Type B pancreatic cell (in vitro differentiated cells): ENCODE results near the gene PRICKLE1. TPM values are rescaled to one million over a fixed set of nuclear protein-coding genes. Genes with fewer than 3 reads are reported as not detected.

Source experiments
- DNase-seq: peaks from one replicate; pipeline ENCODE4 v3.0.0; 2021; ENCODE audit warnings: mixed read lengths; ENCODE audit not compliant: unreplicated experiment; ENCODE audit errors: extremely low spot score
- H3K27ac Mint-ChIP-seq: 2 replicates; pipeline ENCODE4 v1.8.0; 2021; ENCODE audit warnings: mild to moderate bottlenecking, mixed read lengths
- H3K27me3 Mint-ChIP-seq: 2 replicates; pipeline ENCODE4 v1.8.0; 2021; ENCODE audit warnings: mixed read lengths
- H3K36me3 Mint-ChIP-seq: 2 replicates; pipeline ENCODE4 v1.8.0; 2021; ENCODE audit warnings: mixed read lengths
- H3K4me1 Mint-ChIP-seq: one replicate; pipeline ENCODE4 v1.8.0; 2021; ENCODE audit warnings: mixed read lengths; ENCODE audit not compliant: unreplicated experiment
- H3K4me3 Mint-ChIP-seq: 2 replicates; pipeline ENCODE4 v1.8.0; 2021; ENCODE audit warnings: mild to moderate bottlenecking, mixed read lengths
- H3K9me3 Mint-ChIP-seq: 2 replicates; pipeline ENCODE4 v1.8.0; 2021; ENCODE audit warnings: mixed read lengths
- CTCF ChIP-seq: fragments of 200-600 bp; sonication (generic); conservative IDR thresholded peaks from 2 replicates; pipeline ENCODE4 v1.5.0; 2021; ENCODE audit warnings: antibody characterized with exemption, mild to moderate bottlenecking
- total RNA-seq: library from RNA; stranded (reverse); gene quantifications from 2 replicates; pipeline ENCODE4 v1.2.1, GENCODE V29; 2021; ENCODE audit warnings: low replicate concordance

PRICKLE1 gene
- total RNA-seq, 1 donor from 2014 or later: 28.7 TPM

- Mint-ChIP-seq H3K27ac (no peak overlapping the region), H3K4me3 (no peak overlapping the region), H3K9me3 (no peaks in the 10 kb centered on the region), H3K4me1 (peaks cover 3% of the 10 kb centered on the region), H3K27me3 (no peaks in the 10 kb centered on the region), H3K36me3 (peaks cover 4% of the 10 kb centered on the region)
- DNase-seq: no peak
- TF ChIP-seq CTCF: no peak
Observed at GRCh38 chr12:42524716-42525115, 64.8 kb downstream of the PRICKLE1 start.

DNA sequence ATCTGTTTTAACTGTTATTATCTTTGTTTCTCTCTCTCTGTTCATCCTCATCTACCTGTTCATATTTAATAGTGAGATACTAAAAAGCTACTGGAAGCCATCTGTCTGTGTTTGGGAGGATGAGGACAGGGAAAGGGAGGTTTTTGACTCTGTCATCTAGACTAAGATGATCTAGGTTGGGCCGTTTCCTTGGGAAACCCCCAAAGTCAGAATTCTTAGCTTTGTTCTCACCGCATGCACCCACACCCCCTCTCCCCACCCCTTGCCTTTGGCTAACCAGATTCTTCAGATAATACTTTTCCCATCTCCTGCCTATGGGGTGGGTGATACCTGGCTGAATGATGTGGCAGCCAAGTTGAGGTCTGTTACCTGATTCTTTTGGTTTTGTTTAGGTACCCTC, 73.0 kb downstream of the PRICKLE1 start:
- DNase-seq: no peak
- Mint-ChIP-seq H3K36me3 (peaks cover 8% of the 10 kb centered on the region), H3K27ac (no peak overlapping the region), H3K4me1 (no peaks in the 10 kb centered on the region), H3K4me3 (no peak overlapping the region), H3K9me3 (peaks cover 8% of the 10 kb centered on the region), H3K27me3 (no peaks in the 10 kb centered on the region)
- no peak for TF ChIP-seq CTCF

DNA sequence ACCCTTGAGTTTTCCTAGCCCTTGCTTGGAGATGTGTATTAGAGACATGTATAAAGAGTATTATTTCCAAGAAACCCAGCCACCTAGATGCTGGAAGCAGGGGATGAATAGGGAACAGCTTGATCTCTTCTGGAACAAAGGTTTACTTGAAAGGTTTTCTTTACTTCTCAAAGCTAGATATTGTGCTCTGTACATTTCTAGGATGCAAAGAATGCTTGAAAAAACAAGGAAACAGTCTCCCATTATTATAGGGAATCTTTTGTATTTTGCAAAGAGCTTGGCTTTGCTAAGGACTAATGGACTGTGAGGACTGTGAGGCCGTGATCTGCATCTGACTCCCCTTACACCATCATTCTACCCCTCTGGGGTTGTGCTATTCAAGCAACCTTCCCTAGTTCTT, 77.9 kb downstream of the PRICKLE1 start:
- H3K27ac Mint-ChIP-seq: no peak overlapping the region
- no peaks in the 10 kb centered on the region for H3K27me3 Mint-ChIP-seq
- no peak for TF ChIP-seq CTCF
- peaks cover 15% of the 10 kb centered on the region for H3K4me1 Mint-ChIP-seq
- no peak overlapping the region for H3K4me3 Mint-ChIP-seq
- peaks cover 4% of the 10 kb centered on the region for H3K9me3 Mint-ChIP-seq
- peaks cover 4% of the 10 kb centered on the region for H3K36me3 Mint-ChIP-seq
- no peak for DNase-seq

DNA sequence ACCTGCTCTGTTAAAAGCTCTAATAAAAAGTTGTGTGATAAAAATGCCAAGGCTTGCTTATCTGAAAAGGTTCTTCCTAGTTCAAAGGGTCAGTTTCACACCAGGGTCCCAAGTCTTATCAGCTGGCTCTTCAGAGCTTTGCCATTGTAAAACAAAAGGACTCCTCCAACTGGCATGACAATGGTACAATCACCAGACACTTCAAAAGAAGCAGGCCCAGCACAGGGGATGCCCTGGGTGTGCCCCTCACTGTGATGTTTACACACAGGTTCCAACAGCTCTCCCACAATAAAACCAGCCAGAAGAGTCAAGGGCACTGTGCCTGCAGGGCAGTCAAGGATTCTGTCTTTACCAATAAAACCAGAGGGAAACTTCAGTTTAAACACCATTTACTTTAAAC, 78.7 kb downstream of the PRICKLE1 start:
- Mint-ChIP-seq H3K36me3 (no peaks in the 10 kb centered on the region), H3K27me3 (no peaks in the 10 kb centered on the region), H3K4me3 (no peak overlapping the region), H3K9me3 (no peaks in the 10 kb centered on the region), H3K4me1 (peaks cover 16% of the 10 kb centered on the region), H3K27ac (no peak overlapping the region)
- TF ChIP-seq CTCF: no peak
- no peak for DNase-seq

DNA sequence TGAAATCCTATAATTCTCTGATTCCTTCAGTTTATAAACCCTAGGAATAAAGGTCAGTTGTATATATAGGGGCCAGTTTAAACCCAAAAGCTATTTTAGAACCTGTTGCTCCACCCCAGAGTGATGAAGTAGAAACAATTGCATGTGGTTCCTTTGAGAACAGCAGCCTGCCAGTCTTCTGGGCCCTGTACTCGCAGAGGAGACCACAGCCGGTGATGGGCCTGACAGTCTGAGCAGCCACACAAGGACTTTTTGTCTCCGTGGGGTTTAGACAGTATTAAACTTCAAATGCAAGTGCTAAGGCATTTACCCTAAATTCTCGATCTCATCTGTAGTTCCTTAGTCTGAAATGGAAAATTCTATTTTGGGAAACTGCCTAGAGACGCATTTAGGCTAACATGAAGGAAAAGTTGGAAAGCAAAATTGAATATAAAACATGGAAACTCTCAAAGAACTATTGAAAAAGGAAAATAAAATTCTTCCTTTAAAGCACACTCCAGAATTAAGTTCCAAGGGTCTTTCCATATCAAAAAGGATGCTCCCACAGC, 80.6 kb downstream of the PRICKLE1 start:
- H3K27ac Mint-ChIP-seq: no peak overlapping the region
- DNase-seq: no peak

More for the DNA sequence above, 80.6 kb downstream of the PRICKLE1 start:
- H3K4me3 Mint-ChIP-seq: no peak overlapping the region
- no peaks in the 10 kb centered on the region for H3K27me3 Mint-ChIP-seq
- no peak for TF ChIP-seq CTCF
- no peaks in the 10 kb centered on the region for H3K9me3 Mint-ChIP-seq
- no peaks in the 10 kb centered on the region for H3K36me3 Mint-ChIP-seq
- peaks cover 24% of the 10 kb centered on the region for H3K4me1 Mint-ChIP-seq
